ENCODE measurements around the gene FAM83F.
"Not testable (repeated sequence)": the region's sequence is repeated elsewhere in the genome, so short reads cannot be mapped to it uniquely, and the experiment has no call there.

Gene FAM83F

GRCh38 chr22:40018051-40018450 is 23.3 kb downstream of the FAM83F start:
- DNase-seq (ENCODE audit: low read depth) = no peak

DNA sequence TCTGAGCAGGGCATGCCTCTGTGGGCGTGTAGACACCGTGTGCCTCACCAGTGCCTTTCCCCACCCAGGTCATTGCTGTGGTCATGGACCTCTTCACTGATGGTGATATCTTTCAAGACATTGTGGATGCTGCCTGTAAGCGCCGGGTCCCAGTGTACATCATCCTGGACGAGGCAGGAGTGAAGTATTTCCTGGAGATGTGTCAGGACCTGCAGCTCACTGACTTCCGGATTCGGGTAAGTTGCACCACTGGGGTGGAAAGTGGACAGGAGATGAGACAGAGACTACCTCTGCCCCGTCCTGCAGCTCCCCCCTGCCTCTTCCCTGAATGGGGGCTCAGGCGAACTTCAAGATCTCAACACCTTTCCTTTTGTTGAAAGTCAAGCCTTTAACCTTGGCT is 24.3 kb downstream of the FAM83F start:
- DNase-seq (ENCODE audit: low read depth) = no peak

DNA sequence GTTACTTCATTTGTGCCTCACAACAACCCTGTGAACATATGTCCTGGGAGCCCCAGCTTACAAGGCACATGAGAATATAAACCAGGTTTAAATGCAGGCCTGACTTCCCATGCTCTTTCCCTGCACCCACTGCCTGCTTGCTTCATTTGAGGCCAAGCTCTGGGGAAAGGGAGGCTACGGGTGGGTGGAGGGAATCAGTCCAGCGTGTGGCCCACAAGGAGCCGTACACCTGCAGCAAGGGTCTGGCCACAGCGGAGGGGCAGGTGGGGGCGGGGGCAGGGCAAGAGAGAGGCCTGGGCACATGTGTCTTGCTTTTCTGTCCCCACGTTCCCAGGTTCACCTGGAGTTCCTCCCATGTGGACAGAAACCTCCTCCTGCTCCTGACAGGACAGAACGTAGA is 26.2 kb downstream of the FAM83F start:
- DNase-seq (ENCODE audit: low read depth) = no peak

DNA sequence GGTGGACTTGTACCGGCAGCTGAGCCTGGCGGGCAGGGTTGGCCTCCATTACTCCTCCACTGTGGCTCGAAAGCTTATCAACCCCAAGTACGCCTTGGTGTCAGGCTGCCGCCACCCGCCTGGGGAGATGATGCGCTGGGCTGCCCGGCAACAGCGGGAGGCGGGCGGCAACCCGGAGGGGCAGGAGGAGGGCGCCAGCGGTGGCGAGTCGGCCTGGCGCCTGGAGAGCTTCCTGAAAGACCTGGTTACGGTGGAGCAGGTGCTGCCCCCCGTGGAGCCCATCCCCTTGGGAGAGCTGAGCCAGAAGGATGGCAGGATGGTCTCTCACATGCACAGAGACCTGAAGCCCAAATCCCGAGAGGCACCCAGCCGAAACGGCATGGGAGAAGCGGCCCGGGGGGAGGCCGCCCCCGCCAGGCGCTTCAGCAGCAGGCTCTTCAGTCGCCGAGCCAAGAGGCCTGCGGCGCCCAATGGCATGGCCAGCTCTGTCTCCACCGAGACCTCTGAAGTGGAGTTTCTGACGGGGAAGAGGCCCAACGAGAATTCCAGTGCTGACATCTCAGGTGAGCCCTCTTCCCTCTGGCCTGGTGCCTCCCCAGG is 26.7 kb downstream of the FAM83F start:
- DNase-seq (ENCODE audit: low read depth) = no peak

GRCh38 chr22:40022536-40023240 is 27.9 kb downstream of the FAM83F start:
- DNase-seq (ENCODE audit: low read depth) = no peak

DNA sequence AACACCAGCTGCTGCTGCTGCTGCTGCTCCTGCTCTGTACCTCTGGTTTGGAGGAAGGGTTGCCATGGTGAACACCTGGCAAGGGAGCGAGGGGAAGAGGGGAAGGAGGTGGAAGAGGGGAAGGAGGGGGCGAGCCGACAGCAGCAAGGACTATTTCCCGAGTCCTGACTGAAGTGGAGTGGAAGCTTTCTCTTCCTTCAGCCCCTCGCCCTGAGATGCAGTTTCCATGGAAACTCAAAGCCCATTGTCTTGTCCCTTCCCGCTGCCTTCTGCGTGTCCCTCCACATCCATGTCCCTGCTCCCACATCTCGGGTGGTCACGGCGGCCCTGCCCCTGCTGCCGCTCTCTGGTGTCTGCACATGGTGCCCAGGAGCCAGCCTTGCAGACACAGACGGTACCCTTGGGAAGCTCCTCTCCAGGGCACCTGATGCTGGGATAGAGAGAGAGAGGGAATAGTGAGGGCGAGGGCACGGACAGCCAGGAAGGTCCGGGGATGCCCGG is 28.6 kb downstream of the FAM83F start:
- DNase-seq (ENCODE audit: low read depth) = no peak

- no peak for DNase-seq (ENCODE audit: low read depth)
Observed at GRCh38 chr22:40024201-40025061, 29.7 kb downstream of the FAM83F start.

DNA sequence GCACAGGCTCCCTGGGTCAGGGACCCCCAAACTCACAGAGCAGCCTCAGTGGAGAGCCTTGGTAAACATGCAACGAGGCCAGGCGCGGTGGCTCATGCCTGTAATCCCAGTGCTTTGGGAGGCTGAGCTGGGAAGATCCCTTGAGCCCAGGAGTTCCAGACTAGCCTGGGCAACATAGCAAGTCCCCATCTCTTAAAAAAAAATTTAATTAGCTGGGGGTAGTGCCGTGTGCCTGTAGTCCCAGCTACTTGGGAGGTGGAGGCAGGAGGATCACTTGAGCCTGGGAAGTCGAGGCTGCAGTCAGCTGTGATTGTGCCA is 30.3 kb downstream of the FAM83F start:
- not testable (repeated sequence) for DNase-seq (ENCODE audit: low read depth)

- no peak for DNase-seq (ENCODE audit: low read depth)
Observed at GRCh38 chr22:40025856-40026255, 31.1 kb downstream of the FAM83F start.

DNA sequence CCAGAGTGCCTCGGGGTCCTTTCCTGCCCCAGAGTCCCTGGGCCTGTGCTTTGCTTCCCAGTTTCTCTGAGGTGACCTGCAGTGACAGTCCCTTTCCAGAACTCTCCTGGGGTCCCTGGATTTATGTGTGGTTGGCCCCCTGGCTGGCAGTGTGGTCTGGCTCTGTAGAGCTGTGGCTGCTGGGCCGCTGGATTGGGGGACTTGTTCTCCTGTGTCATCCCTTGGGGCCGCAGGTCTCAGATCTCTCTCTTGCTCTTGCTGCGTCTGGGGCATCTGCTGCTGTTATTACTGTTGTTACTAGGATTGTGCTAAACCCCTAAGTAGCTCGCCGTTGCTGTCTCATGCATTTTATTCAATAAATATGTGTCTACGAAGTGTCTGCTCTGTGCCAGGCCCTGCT is 31.9 kb downstream of the FAM83F start:
- no peak for DNase-seq (ENCODE audit: low read depth)

GRCh38 chr22:40027191-40028097 is 32.7 kb downstream of the FAM83F start:
- DNase-seq (ENCODE audit: low read depth) = no peak

- DNase-seq (ENCODE audit: low read depth) = no peak
Observed at GRCh38 chr22:40028098-40028425, 33.3 kb downstream of the FAM83F start.

- DNase-seq (ENCODE audit: low read depth) = no peak
Observed at GRCh38 chr22:40029189-40029890, 34.6 kb downstream of the FAM83F start.

DNA sequence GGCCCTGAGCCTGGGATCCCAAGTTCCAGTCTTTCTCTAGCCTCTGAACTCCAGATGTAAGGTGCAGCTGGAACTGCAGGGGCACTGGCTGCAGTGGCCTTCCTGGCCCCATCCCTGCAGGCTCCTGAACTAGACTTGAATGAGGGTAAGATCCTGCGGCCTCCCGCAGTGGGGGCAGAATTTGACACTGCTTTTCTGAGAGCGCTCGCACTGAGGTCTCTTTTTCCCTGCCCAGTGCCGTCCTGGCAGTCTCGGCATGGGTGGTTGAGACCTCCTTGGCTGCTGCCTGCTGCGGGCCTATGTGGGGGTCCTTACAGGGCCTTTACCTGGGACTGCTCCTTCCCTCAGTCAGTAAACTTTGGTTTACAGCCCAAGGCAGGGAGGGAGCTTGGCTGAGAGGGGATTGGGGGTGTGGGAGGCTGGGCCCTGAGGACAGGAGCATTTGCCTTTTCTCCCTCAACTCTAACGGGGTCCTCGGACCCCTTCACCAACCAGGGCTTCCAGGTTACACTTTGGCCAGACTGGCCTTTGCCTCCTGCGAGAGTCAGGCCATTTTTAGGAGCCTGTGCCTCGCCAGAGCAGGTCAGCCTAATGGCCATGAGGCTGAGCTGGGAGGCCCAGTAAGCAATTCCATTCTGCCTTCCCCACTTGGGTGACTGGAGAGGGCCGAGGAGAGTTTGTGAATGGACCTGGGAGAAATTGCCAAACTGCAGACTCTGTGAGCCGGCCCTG is 35.4 kb downstream of the FAM83F start:
- DNase-seq (ENCODE audit: low read depth) = no peak

DNA sequence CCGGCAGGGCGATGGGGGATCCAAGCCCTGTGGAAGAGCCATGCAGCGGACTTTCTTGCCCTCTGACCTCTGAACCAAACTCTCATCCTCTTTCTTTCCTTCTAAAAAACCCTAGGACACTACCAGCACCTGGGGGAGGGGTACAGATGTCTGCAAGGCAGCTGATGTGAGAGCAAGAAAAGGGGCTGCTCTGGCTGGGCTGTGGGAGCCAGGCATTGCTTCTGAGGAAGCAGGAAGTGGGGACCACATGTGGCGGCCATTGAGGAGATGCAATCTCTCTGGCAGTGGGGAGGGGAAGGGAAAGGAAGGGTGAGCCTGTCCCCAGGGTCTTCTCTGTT is 36.0 kb downstream of the FAM83F start:
- no peak for DNase-seq (ENCODE audit: low read depth)

- DNase-seq (ENCODE audit: low read depth) = no peak
Observed at GRCh38 chr22:40031766-40032470, 37.2 kb downstream of the FAM83F start.

DNA sequence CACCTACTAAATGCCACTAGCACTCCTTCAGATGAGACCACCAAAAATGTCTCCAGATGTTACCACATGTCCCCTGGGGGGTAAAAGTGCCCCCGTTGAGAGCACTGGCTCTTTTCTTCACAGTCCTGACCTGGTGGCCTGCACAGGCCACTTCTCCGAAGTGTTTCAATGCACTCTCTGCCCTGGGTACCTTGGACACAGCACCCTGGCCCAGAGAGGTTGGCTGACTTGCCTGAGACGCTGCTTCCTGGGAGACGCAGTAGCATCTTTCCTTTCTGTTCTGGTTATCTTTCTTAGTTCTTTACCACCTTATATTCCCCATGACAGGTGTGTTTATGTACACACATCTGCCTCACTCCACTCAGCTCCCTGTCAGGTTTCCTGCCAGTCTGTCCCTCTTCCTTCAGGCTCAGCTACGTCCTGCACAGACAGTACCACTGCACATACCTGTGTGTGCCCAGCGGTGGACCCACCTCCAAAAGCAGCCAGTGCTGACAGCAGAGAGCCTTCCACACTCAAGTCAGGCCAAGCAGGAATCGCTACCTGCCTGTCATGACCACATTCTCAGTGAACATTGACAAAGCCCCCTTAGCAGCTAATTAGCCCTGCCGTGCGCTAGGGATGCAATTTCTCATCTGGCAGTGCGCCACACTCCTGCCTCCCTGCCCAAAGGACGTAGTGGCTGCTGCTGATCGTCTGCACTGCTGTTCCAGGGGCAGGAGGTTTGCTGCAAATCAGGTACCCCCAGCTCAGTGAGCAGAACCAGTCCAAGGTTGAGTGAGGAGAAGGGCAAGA is 39.0 kb downstream of the FAM83F start:
- DNase-seq (ENCODE audit: low read depth) = no peak

- DNase-seq (ENCODE audit: low read depth) = no peak
Observed at GRCh38 chr22:40035351-40035750, 40.6 kb downstream of the FAM83F start.

- DNase-seq (ENCODE audit: low read depth) = no peak
Observed at GRCh38 chr22:40036126-40036525, 41.4 kb downstream of the FAM83F start.

Data from non-pigmented ciliary epithelial cell (primary cell).